ENCODE measurements around the gene LRP5. TPM values are rescaled to one million over a fixed set of nuclear protein-coding genes. Genes with fewer than 3 reads are reported as not detected.

LRP5 gene
- polyA plus RNA-seq (2013, experiment 1 of 2; ENCODE audit: insufficient read length): 38.9 TPM
- polyA plus RNA-seq (2013, experiment 2 of 2; ENCODE audit: insufficient read length): 35.9 TPM

DNA sequence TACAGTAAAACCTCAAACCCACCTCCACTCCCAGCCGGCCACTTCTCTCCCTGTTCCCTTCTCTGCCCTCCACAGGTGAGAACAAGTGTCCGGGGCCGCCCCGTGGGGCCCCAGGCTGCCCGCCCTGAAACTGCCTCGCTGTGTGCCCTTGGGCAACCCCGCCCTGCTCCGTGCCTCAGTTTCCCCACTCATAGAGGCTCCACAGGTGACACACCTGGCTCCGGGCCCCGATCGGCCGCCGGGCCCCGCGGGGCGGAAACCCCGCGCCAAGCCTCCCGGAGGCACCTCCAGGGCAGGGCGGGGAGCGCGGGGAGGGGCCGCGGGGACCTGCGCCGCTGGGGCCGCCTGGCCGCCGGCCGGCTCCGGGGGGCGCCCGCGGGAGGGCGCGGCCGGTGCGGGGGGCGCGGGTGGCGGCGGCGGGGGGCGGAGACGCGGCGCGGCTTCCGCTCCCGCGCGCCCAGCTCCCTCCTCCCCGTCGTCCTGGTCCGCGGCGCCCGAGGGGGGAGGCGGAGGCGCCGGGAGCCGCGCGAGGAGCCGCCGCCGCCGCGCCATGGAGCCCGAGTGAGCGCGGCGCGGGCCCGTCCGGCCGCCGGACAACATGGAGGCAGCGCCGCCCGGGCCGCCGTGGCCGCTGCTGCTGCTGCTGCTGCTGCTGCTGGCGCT lies at the start of gene LRP5:
Gene LRP5 (plus strand): TSS at position 475 of the 663 bp plus-strand sequence. CDS start 124 bp downstream, at position 599.
- peak; percentile 42 for DNase-seq

DNA sequence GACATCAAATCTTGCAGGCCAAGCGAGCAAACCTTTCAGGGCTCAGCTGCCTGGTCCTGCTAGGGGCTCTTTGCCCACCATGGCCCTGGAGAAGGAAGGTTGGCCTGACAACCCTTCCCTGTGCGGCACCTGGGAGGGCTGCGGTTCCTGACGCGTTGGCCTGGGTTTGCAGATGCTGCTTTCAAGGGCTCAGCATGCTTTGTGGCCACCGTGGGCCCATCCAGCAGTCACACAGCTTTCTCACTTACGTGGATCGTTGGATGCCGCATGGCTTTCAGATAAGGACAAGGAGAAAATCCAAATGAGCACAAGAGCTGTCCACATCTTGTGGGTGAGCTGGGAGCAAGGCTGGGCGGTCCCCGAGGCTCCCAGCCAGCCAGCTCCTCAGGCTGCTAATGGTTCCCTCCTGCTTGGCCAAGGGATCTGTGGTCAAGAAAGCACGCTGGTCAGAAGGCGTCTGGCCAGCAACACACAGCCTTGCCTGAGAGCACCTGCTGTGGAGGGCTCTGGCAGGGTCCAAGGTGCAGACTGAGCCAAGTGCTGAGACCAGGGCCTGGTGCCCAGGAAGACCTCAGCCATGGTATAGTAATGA lies 48.9 kb upstream of the LRP5 start:
- DNase-seq: no peak

DNA sequence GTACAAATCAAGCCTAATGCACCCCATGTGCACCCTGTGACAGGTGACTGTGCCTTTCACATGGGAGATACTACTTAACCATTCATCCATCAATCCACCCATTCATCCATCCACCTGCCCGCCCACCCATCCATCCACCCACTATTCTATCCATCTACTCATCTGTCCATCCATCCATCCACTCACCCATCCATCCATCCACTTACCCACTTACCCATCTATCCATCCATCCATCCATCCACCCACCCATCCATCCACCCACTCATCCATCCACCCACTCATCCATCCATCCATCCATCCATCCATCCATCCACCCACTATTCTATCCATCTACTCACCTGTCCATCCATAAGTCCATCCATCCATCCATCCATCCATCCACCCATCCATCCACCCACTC lies 48.1 kb upstream of the LRP5 start:
- no peak for DNase-seq

DNA sequence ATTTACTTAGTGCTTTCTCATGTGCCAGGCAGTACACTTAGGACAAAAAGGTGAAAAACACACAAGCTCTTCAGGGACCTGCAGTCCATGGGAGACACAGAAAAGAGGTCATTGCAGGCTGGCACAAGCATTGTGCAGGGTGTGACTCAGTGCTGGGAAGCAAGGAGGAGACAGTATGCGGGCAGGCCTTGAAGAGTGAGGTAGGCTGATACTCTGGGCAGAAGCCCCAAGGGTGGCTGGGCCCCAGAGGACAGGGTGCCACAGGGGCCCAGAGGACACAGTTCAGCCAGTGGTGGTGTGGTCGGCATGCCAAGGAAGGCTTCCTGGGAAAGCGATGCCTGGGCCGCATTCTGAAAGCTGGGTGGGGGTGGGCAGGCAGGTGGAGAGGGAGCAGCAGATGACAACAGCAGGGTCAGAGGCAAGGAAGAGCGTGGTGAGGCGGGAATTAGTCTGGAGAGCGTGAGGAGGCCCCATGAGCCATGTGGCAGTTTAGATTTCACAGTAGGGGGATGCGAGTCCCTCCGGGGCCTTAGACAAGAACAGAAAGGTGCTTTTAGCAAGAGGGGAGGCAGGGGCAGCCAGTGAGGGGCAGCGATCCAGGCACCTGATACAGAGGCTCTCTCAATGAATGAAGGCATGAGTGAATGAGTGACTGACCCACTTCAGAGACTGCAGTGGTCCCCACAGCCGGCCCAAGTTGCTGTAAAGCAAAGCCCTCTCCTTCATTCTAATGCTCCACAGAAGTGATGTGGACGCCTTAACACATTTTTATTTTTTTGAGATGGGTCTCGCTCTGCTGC lies 47.5 kb upstream of the LRP5 start:
- no peak for DNase-seq

DNA sequence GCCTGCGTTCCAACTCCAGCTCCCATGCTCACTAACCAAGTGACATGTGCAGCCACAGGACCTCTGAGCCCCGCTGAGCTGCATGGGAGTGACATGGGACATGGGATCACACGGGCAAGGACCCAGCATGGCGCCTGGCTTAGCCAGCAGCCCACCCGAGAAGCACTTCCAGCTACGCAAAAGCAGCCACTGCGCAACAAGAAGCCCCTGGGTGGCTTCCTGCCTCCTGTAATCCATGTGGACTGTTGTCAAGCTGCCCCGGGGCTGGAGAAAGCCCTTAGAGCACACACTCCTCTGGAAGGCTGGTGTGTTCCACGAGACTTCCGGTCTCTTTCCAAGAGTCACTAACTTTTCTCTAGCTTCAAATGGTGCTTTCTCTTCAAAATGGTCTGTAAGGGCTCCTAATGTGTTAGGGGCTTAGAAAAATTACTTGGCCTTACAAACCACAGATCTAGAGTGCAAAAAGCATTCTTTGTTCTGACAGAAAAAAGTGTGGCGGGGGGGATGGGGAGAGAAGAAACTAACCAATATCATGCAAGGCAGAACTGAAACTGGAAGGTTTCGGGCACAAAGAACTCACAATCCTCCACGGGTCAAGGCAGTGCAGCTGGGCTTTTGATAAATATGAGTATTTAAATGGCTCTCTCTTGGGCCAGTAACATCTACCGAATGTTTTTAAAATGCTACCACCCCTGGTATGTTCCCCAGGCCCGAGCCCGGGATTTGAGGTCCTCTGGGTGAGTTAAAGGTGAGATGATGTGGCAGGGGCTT lies 46.1 kb upstream of the LRP5 start:
- no peak for DNase-seq

DNA sequence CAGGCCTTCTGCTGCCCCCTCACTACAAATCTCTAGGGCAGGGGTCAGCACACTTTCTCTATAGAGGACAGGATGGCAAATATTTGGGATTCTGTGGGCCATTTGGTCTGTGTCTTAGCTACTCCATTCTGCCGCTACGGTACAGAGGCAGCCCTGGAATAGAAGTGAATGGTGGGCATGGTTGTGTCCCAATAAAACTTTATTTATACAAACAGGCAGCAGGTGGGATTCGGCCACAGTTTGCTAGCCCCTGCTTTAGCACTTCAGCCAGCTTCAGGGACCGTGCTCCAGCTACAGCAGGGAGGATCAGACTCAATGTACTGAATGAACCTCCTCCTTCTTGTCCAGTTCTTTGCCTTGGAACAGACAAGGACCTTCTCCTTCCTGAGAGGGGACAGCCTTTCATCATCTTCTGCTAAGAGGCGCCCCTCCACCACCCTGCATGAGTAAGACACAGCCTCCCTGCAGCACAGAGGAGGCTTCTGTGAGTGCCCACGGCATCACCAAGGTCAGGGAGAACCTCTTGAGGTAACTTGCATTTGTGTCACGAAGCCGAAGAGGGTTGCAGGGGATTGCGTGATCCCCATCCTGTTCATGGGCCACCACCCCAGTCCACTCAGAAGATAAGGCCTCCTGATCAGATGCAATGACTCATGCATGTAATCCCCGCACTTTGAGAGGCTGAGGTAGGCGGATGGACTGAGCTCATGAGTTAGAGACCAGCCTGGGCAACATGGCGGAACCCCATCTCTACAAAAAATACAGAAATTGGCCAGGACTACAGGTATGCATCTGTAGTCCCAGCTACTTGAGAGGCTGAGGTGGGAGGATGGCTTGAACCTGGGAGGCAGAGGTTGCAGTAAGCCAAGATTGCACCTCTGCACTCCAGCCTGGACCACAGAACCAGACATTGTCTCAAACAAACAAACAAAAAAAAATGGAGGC lies 45.2 kb upstream of the LRP5 start:
- DNase-seq: no peak

DNA sequence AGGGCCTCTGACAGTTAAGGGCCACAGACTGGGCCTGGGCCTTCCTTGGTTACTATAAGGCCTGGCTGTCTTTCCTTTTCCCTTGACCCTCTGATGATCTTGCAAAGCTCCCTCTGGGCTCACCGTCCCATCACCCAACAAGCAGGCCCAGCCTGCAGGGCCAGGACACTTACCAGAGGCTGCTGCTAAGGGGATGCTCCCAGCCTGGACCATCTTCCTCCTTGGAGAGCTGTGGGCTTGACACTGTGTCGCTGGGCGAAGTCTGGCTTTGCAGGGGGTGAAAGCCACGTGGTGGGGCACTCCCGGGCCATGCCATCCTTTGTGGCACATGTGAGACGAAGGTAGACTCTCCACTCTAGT lies 44.5 kb upstream of the LRP5 start:
- DNase-seq: no peak

DNA sequence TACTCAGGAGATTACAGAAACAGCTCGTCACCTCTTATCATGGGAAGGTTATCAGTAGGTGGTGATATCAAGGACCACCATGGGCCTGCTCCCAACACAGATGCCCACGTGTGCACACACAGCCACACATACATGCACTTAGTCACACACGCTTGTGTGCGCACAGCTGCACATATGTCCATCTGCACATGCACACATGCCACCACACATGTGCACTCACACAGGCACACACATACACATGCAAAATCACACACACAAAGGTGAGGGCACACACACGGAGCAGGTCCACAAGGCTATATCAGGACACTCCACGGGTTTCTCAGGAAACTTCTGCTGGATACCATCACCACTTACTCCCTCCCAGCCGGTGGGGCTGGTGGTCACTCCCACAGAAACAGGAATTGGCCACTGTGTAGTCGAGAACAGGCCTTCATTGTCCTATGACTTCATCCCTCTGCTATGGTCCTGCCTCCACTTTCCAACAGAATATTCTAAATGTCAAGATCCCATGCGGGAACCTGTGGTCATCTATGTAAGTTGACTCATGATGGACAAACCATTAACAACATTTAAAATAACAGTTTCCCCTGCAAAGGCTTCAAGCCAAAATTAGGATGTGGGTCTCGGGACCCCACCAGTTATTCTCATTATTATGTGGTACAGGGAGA lies 42.8 kb upstream of the LRP5 start:
- peak; percentile 59 for DNase-seq

DNA sequence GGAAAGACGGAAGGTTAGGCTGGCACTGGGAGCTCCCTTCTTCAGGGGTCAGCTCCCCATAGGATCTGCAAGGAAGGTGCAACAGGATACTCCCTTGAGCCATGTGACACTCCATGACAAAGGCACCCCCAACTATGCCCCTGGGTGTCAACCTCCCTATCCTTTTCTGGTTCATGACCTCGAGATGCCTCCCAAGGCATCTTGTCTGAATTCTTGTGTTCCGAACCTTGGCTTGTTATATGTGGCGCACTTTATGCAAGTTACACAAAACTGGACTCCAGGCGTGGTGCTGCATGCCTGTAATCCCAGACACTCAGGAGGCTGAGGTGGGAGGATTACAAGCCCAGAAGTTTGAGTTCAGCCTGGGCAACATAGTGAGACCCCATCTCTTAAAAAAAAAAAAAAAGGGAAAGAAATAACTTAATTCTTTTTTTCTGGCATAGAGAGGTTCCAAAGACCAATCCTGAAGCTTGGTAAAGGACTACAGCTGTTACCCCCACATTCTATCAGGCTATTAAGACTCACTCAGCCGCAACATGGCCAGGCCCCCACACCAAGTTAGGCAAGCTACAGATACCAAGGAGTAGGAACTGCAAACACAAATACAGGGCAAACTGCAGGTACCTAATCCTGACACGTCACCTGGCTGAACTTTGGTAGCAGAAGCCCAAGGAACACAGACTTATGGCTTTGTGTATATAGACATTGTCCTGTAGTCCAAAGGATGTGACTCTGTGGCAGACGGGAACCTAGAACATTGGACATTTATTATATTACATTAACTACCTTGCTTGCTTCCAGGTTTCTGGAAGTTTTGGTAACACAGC lies 42.0 kb upstream of the LRP5 start:
- DNase-seq: no peak

DNA sequence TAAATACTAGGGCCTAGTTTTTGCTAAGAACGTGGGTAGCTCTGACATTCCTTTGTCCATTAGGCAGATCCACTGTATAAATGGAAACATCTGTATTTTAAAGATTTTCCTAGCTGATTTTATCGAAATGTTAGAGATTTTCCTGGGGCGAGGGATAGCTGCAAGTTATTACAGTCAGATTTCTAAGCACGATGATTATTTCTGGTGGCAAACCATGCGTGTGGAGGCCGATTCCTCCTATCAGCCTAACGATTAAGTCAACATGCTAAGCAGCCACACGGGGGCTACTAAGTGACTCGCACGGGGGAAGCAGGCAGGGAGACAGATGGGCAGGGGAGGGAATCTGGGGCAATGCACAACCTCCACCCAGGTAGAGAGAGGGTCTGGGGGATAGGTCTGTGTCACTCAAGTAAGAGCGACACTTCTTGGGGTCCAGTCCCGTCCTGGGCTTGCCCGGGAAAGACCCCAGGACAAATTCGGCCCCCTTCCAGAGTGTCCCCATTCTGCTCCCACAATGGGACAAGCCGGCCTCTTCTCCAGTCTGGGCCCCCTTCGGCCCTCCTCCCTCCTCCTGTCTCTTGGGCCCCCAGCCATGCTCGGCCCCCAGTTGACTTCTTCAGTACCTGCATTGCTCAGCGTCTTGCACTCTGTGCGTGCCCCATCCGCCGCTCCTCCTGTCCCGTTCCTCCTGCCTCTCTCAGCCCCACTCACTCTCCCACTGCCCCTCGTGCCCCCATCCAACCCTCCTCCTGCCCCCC lies 41.2 kb upstream of the LRP5 start:
- peak; percentile 80 for DNase-seq

DNA sequence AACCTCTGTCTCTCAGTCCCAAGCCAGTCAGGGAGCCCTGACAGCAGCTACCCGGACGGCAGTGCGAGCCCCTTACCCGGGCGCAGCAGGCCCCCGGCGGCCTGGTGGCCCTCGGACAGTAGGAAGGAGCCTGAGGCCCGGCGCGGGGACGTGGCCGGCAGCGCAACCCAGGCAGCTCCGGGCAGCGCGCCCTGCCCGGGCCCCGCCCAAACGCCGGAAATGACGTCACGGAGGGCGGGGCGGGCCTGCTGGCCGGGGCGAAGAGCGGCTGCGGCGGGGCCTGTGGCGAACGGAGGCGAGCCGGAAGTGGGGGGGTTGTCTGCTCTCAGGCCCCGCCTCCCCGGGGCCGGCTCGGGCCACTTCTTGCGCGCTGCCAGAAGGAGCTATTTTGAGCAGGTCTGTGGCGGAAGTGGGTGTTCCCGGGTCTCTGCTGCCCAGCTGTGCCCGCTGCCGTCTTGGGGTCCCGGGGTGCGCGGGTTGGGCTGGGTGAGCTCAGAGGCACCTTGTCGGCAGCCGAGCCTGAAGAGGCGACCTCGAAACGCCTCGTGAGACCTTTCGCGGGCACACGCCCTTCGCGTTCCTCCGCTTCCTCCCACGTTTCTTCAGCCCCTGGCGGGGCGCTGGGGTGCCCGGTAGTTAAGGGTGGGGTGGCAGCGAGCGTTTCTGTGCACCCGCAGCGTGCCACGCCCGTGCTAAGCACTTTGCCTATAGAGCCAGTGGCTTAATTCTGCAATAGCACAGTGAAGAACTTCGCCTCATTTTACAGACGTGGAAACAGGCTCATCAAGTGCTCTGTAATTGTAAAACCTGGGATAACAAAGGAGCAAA lies 40.4 kb upstream of the LRP5 start, which contains the start of gene C11orf24:
Gene C11orf24 (minus strand): TSS at position 193 of the 828 bp plus-strand sequence. CDS start 8,206 bp downstream, outside the sequence.
- peak; percentile 94 for DNase-seq

DNA sequence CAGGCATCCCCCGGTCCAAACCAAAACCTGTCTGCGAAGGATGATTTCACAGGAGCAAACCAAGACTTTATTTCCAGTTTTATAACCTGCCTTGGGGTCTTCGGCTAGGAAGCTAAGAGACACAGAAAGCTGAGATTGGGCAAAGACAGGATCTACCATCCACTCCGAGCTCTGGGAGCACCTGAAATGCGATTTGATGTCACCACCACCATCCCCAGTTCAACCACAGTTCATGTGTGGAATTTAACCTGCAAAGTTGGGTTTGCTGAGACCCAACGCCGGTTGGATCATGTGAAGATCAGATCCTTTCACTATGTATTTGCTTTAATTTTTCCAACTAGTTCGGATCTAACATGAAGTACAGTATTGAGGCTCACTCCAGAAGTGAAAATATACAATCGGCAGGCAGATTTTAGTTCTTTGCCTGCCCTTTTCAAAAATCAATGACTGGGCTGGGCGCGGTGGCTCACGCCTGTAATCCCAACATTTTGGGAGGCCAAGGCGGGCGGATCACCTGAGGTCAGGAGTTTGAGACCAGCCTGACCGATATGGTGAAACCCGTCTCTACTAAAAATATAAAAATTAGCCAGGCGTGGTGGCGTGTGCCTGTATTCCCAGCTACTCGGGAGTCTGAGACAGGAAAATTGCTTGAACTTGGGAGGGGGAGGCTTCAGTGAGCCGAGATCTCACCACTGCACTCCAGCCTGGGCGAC lies 39.2 kb upstream of the LRP5 start:
- no peak for DNase-seq

DNA sequence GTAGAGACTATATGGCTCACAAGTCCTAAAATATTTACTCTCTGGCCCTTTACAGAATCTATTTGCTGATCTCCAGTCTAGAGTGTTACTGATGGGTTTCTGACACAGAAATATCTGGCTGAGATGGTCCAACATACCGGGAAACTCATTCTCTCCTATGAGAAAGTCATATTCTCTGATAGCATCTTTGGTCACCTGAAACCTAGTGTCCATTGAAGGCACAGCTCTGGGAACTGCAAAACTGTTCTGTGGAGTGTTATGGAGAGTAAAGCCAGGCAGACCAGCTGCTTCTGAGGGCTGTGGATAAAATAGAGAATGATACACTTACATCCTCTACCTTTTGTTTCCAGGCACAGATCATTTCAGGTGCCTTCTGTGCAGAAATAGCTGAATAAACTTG lies 38.1 kb upstream of the LRP5 start:
- DNase-seq: no peak

DNA sequence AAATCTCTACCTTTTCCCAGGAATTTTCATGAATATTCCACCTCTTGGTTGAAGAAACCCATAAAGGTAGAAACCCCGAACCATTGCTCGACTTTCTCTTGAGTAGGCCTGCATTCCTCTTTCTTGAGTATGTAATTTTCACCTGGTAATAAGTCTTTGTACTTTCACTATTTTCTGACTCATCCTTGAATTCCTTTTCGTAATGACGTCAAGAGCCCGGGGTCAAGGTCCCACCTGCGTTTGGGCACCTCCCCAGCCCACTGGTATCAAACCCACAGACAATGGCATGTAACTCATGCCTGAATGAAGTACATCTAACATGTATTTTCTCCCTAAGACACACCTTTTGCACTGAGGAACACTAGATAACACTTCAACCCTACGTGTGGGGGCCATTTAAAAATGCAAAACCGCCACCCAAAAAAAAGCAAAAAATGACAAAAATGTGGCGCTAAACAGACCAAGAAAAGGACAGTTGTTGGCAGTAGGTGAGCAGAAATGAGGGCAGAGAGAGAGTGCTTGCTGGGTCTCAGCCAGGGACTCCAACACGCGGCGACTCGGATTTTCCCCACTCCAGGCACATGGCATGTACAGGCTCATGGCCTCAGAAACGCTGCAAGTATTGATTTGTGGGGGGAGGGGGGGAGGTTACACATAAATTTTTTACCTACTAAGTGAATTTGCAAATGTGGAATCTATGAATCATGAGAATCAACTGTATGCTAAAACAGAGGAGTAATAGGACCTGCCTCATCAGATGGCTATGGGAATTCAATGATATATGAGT lies 36.5 kb upstream of the LRP5 start:
- DNase-seq: no peak

DNA sequence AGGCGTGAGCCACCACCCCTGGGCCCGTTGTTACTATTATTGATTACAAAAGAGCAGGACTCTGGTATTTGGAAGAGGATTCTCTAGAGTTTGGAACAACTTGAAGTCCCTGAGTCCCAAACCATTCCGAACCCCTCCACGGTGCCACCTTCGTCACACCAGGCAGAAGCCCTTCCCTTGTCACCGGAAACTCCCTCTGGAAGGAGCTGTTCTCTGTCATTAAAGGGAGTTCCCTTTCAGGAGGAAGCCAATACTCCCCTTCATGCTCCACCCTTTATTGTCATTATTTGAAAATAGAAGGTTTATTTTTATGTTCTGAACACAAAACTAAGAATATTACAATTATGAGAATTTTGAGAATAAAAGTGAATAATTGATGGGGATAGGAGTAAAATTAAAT lies 35.5 kb upstream of the LRP5 start:
- DNase-seq: no peak

DNA sequence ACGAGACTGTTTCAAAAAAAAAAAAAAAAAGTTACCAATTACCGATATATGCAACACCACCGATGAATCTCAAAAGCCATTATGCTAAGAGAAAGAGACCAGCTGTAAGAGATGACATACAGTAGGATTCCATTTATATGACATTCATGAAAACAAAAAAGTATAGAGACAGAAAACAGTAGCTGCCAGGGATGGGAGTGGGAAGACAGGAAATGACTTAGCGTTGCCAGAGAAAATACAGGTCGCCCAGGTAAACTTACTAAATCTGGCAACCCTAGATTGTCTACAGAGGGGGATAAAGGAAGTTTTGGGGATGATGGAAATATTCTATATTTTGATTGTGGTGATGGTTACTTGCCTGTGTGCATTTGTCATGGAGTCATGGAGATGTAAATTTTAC lies 32.7 kb upstream of the LRP5 start:
- no peak for DNase-seq
